ENCODE measurements around the gene AGXT.

The AGXT gene

GRCh38 chr2:240869956-240870875 is 1.6 kb downstream of the AGXT start:
- no peak for DNase-seq

GRCh38 chr2:240871071-240871958 is 2.7 kb downstream of the AGXT start:
- no peak for DNase-seq

GRCh38 chr2:240872317-240873097 is 3.9 kb downstream of the AGXT start:
- DNase-seq: no peak

- DNase-seq: no peak
Measured at GRCh38 chr2:240873098-240873788, 4.6 kb downstream of the AGXT start.

- no peak for DNase-seq
Measured at GRCh38 chr2:240873805-240874714, 5.4 kb downstream of the AGXT start.

- no peak for DNase-seq
Measured at GRCh38 chr2:240874715-240875227, 6.1 kb downstream of the AGXT start.

GRCh38 chr2:240875228-240876034 is 6.8 kb downstream of the AGXT start:
- DNase-seq: no peak

- no peak for DNase-seq
Measured at GRCh38 chr2:240876035-240876474, 7.4 kb downstream of the AGXT start.

- no peak for DNase-seq
Measured at GRCh38 chr2:240876475-240877251, 8.0 kb downstream of the AGXT start.

GRCh38 chr2:240877460-240878340 is 9.1 kb downstream of the AGXT start:
- DNase-seq: no peak

GRCh38 chr2:240878341-240878936 is 9.8 kb downstream of the AGXT start:
- no peak for DNase-seq

- no peak for DNase-seq
Measured at GRCh38 chr2:240879105-240879504, 10.5 kb downstream of the AGXT start.

GRCh38 chr2:240881913-240882312 is 13.3 kb downstream of the AGXT start:
- no peak for DNase-seq

- DNase-seq: no peak
Measured at GRCh38 chr2:240884221-240884620, 15.6 kb downstream of the AGXT start.

- DNase-seq: no peak
Measured at GRCh38 chr2:240884745-240885144, 16.1 kb downstream of the AGXT start.

- no peak for DNase-seq
Measured at GRCh38 chr2:240885566-240885965, 16.9 kb downstream of the AGXT start.

- DNase-seq: no peak
Measured at GRCh38 chr2:240886023-240886565, 17.5 kb downstream of the AGXT start.
